WERI-Rb-1 (cell line): ENCODE measurements around the gene RPL10.
A peak's percentile ranks its signal among the peaks of the same experiment; 100 is the strongest.

ENCODE experiments used
- DNase-seq: peaks from one replicate; pipeline ENCODE4 v3.0.0-alpha.2; 2020
- H3K27ac ChIP-seq: fragments of 250-450 bp; sonication (Bioruptor Pico); 2 replicates; pipeline ENCODE4 v1.5.1; 2020; ENCODE audit warnings: mild to moderate bottlenecking, moderate library complexity
- H3K27me3 ChIP-seq: fragments of 250-450 bp; sonication (Bioruptor Pico); 2 replicates; pipeline ENCODE4 v1.5.1; 2021; ENCODE audit warnings: mild to moderate bottlenecking, low read depth, moderate library complexity; ENCODE audit not compliant: insufficient read depth, severe bottlenecking
- H3K36me3 ChIP-seq: fragments of 250-450 bp; sonication (Bioruptor Pico); 2 replicates; pipeline ENCODE4 v1.5.1; 2020; ENCODE audit warnings: mild to moderate bottlenecking, moderate library complexity
- H3K4me3 ChIP-seq: 2 replicates; pipeline ENCODE4 v1.5.1; 2011; ENCODE audit warnings: low read depth, mild to moderate bottlenecking, control low read depth, low read length
- H3K9me3 ChIP-seq: fragments of 250-450 bp; sonication (Bioruptor Pico); 2 replicates; pipeline ENCODE4 v1.5.1; 2021; ENCODE audit warnings: mild to moderate bottlenecking, moderate library complexity; ENCODE audit not compliant: severe bottlenecking
- CTCF ChIP-seq: IDR thresholded peaks from 2 replicates; pipeline ENCODE4 v1.5.1; 2011; ENCODE audit warnings: low read depth, mild to moderate bottlenecking, control low read depth, inconsistent platforms, low read length

Gene RPL10

GRCh38 chrX:154428176-154429171, 30.3 kb downstream of the RPL10 start, which contains the start of gene ATP6AP1:
Gene ATP6AP1 (plus strand): TSS chrX:154428677. CDS start chrX:154428693, 16 bp downstream.
- H3K36me3 ChIP-seq, result peaks cover 23% of the 10 kb centered on the region
- peaks cover 6% of the 10 kb centered on the region for H3K27me3 ChIP-seq
- peak; percentile 97 for DNase-seq
- H3K9me3 ChIP-seq, result peaks cover 4% of the 10 kb centered on the region
- peak within 1 kb of the TSS; percentile 55 for H3K4me3 ChIP-seq
- H3K27ac ChIP-seq, result peak within 1 kb of the TSS; percentile 76
- peak; percentile 57 for TF ChIP-seq CTCF

- H3K4me3 ChIP-seq, result no peak overlapping the region
- DNase-seq, result no peak
- peaks cover 34% of the 10 kb centered on the region for H3K36me3 ChIP-seq
- peaks cover 10% of the 10 kb centered on the region for H3K27me3 ChIP-seq
- H3K27ac ChIP-seq, result no peak overlapping the region
- TF ChIP-seq CTCF, result no peak
- H3K9me3 ChIP-seq, result peaks cover 4% of the 10 kb centered on the region
Observed at GRCh38 chrX:154429711-154430110, 31.5 kb downstream of the RPL10 start.

- DNase-seq, result no peak
- TF ChIP-seq CTCF, result no peak
- Histone ChIP-seq H3K27me3 (peaks cover 10% of the 10 kb centered on the region), H3K4me3 (no peak overlapping the region), H3K27ac (no peak overlapping the region), H3K9me3 (peaks cover 4% of the 10 kb centered on the region), H3K36me3 (peaks cover 42% of the 10 kb centered on the region)
Observed at GRCh38 chrX:154430479-154430878, 32.3 kb downstream of the RPL10 start.

GRCh38 chrX:154430916-154431315, 32.7 kb downstream of the RPL10 start:
- TF ChIP-seq CTCF, result no peak

GRCh38 chrX:154431341-154431740, 33.2 kb downstream of the RPL10 start:
- peaks cover 50% of the 10 kb centered on the region for H3K36me3 ChIP-seq
- no peak for TF ChIP-seq CTCF
- DNase-seq, result no peak

More at GRCh38 chrX:154430916-154431315, 32.7 kb downstream of the RPL10 start:
- Histone ChIP-seq H3K27me3 (peaks cover 10% of the 10 kb centered on the region), H3K9me3 (peaks cover 4% of the 10 kb centered on the region), H3K36me3 (peaks cover 46% of the 10 kb centered on the region), H3K27ac (no peak overlapping the region), H3K4me3 (no peak overlapping the region)
- DNase-seq, result no peak

More at GRCh38 chrX:154431341-154431740, 33.2 kb downstream of the RPL10 start:
- peaks cover 4% of the 10 kb centered on the region for H3K9me3 ChIP-seq
- peaks cover 10% of the 10 kb centered on the region for H3K27me3 ChIP-seq
- no peak overlapping the region for H3K27ac ChIP-seq
- no peak overlapping the region for H3K4me3 ChIP-seq
